GM23338 (cell line): ENCODE results near the gene MTCL3.

ENCODE experiments used
- ATAC-seq: fragments of 200-7000 bp; cut with Tn5 transposase; 3 replicates; pipeline ENCODE4 v1.9.1; 2020
- DNase-seq: peaks from one replicate; pipeline ENCODE4 v3.0.0-alpha.2; 2015; ENCODE audit warnings: low spot score
- H2AFZ ChIP-seq: fragments of 200-600 bp; sonication (generic); 2 replicates; pipeline ENCODE4 v1.8.0; 2016; ENCODE audit warnings: antibody characterized with exemption, mild to moderate bottlenecking, moderate library complexity
- H3F3A ChIP-seq: fragments of 200-600 bp; sonication (generic); replicated peaks from 2 replicates; pipeline ENCODE4 v1.8.0; 2017; ENCODE audit warnings: antibody characterized with exemption, mixed run types, low read depth
- H3K27ac ChIP-seq: fragments of 200-600 bp; sonication (generic); 2 replicates; pipeline ENCODE4 v1.6.1; 2016; ENCODE audit warnings: low read depth
- H3K27me3 ChIP-seq: fragments of 200-600 bp; sonication (generic); 2 replicates; pipeline ENCODE4 v1.8.0; 2016; ENCODE audit warnings: mild to moderate bottlenecking, mixed run types, moderate library complexity; ENCODE audit not compliant: insufficient read depth
- H3K36me3 ChIP-seq: fragments of 200-600 bp; sonication (generic); 2 replicates; pipeline ENCODE4 v1.8.0; 2016; ENCODE audit warnings: mild to moderate bottlenecking; ENCODE audit not compliant: insufficient read depth
- H3K4me1 ChIP-seq: fragments of 200-600 bp; sonication (generic); 2 replicates; pipeline ENCODE4 v1.8.0; 2016; ENCODE audit warnings: mild to moderate bottlenecking, moderate library complexity; ENCODE audit not compliant: insufficient read depth
- H3K4me2 ChIP-seq: fragments of 200-600 bp; sonication (generic); 2 replicates; pipeline ENCODE4 v1.7.1; 2017; ENCODE audit warnings: mixed run types
- H3K4me3 ChIP-seq: fragments of 200-600 bp; sonication (generic); 2 replicates; pipeline ENCODE4 v1.6.1; 2016; ENCODE audit warnings: mixed run types
- H3K79me2 ChIP-seq: fragments of 200-600 bp; sonication (generic); replicated peaks from 2 replicates; pipeline ENCODE4 v1.8.0; 2017; ENCODE audit warnings: mild to moderate bottlenecking; ENCODE audit not compliant: insufficient read depth
- H3K9me2 ChIP-seq: fragments of 200-600 bp; sonication (generic); 2 replicates; pipeline ENCODE4 v1.8.0; 2017; ENCODE audit not compliant: insufficient read depth
- H4K20me1 ChIP-seq: fragments of 200-600 bp; sonication (generic); replicated peaks from 2 replicates; pipeline ENCODE4 v1.8.0; 2017; ENCODE audit warnings: mild to moderate bottlenecking; ENCODE audit not compliant: insufficient read depth
- H3K27ac Mint-ChIP-seq: 2 replicates; pipeline ENCODE4 v1.8.0; 2020; ENCODE audit warnings: inconsistent platforms, mild to moderate bottlenecking, moderate library complexity, mixed read lengths
- H3K27me3 Mint-ChIP-seq: 3 replicates; pipeline ENCODE4 v1.8.0; 2022; ENCODE audit warnings: low read depth, mild to moderate bottlenecking, moderate library complexity, mixed read lengths, inconsistent platforms; ENCODE audit not compliant: insufficient read depth, poor library complexity
- H3K36me3 Mint-ChIP-seq: 3 replicates; pipeline ENCODE4 v1.8.0; 2021; ENCODE audit warnings: low read depth, mild to moderate bottlenecking, inconsistent platforms, moderate library complexity, mixed read lengths
- H3K4me1 Mint-ChIP-seq: 3 replicates; pipeline ENCODE4 v1.8.0; 2020; ENCODE audit warnings: mild to moderate bottlenecking, inconsistent platforms, mixed read lengths
- H3K4me3 Mint-ChIP-seq: 3 replicates; pipeline ENCODE4 v1.8.0; 2021; ENCODE audit warnings: moderate library complexity, mild to moderate bottlenecking, inconsistent platforms, mixed read lengths
- H3K9me3 Mint-ChIP-seq: 3 replicates; pipeline ENCODE4 v1.8.0; 2020; ENCODE audit warnings: moderate library complexity, mild to moderate bottlenecking, inconsistent platforms, mixed read lengths
- CREB1 ChIP-seq: fragments of 250-450 bp; sonication (Bioruptor Pico); IDR thresholded peaks from 2 replicates; pipeline ENCODE4 v1.5.0; 2020; ENCODE audit warnings: low read depth, mild to moderate bottlenecking, moderate library complexity
- CTCF ChIP-seq, 2 experiments: fragments of 200-600 bp in 1 of 2; sonication (generic) in 1 of 2; conservative IDR thresholded peaks; 2 replicates each; pipeline versions ENCODE4 v1.5.1 to v1.6.1; 2016 to 2017; ENCODE audit warnings: antibody characterized with exemption in 2 of 2, low read depth in 2 of 2, mild to moderate bottlenecking in 2 of 2, moderate library complexity in 1 of 2
- ETS1 ChIP-seq: IDR thresholded peaks from 2 replicates; pipeline ENCODE4 v1.6.1; 2016; ENCODE audit warnings: antibody characterized with exemption
- EZH2 ChIP-seq: fragments of 200-600 bp; sonication (generic); IDR thresholded peaks from one replicate; pipeline ENCODE4 v1.8.0; 2017; ENCODE audit warnings: antibody characterized with exemption, mild to moderate bottlenecking, low read depth; ENCODE audit not compliant: unreplicated experiment
- EZH2phosphoT487 ChIP-seq: fragments of 200-600 bp; sonication (generic); IDR thresholded peaks from one replicate; pipeline ENCODE4 v1.8.1; 2018; ENCODE audit warnings: antibody characterized with exemption; ENCODE audit not compliant: unreplicated experiment
- JUNB ChIP-seq: IDR thresholded peaks from one replicate; pipeline ENCODE4 v1.6.1; 2016; ENCODE audit warnings: antibody characterized with exemption; ENCODE audit not compliant: unreplicated experiment
- NANOG ChIP-seq: IDR thresholded peaks from 2 replicates; pipeline ENCODE4 v1.6.1; 2016; ENCODE audit warnings: antibody characterized with exemption, borderline replicate concordance
- POLR2AphosphoS5 ChIP-seq: IDR thresholded peaks from 2 replicates; pipeline ENCODE4 v1.6.1; 2016; ENCODE audit warnings: antibody characterized with exemption, low read depth
- REST ChIP-seq: IDR thresholded peaks from one replicate; pipeline ENCODE4 v1.6.1; 2018; ENCODE audit warnings: antibody characterized with exemption; ENCODE audit not compliant: unreplicated experiment
- ZNF114 ChIP-seq: fragments of 250-450 bp; sonication (Bioruptor Pico); IDR thresholded peaks from 2 replicates; pipeline ENCODE4 v1.5.0; 2020; ENCODE audit warnings: mild to moderate bottlenecking, moderate library complexity
- ZNF331 ChIP-seq: fragments of 250-450 bp; sonication (Bioruptor Pico); IDR thresholded peaks from 2 replicates; pipeline ENCODE4 v1.5.0; 2020; ENCODE audit warnings: low read depth, mild to moderate bottlenecking, moderate library complexity
- ZNF462 ChIP-seq: fragments of 250-450 bp; sonication (Bioruptor Pico); IDR thresholded peaks from 2 replicates; pipeline ENCODE4 v1.5.0; 2020; ENCODE audit warnings: mild to moderate bottlenecking, moderate library complexity

The MTCL3 gene

GRCh38 chr6:127533736-127534135 is 14.6 kb upstream of the MTCL3 start:
- ATAC-seq, result no peak
- Mint-ChIP-seq H3K27ac (no peak overlapping the region), H3K4me1 (peaks cover under 1% of the 10 kb centered on the region; the same call in 2 of the 3 replicates)

More at GRCh38 chr6:127533736-127534135, 14.6 kb upstream of the MTCL3 start:
- no peaks in the 10 kb centered on the region for H4K20me1 ChIP-seq
- Mint-ChIP-seq H3K9me3 (no peaks in the 10 kb centered on the region), H3K36me3 (no peaks in the 10 kb centered on the region), H3K4me3 (no peak overlapping the region), H3K27me3 (peaks cover 4% of the 10 kb centered on the region)
- TF ChIP-seq POLR2AphosphoS5, result no peak
- no peak for TF ChIP-seq NANOG
- TF ChIP-seq ZNF462 (CRISPR knock-in tag), result no peak
- TF ChIP-seq JUNB, result no peak
- TF ChIP-seq ETS1, result no peak
- TF ChIP-seq EZH2phosphoT487, result no peak
- TF ChIP-seq ZNF331, result no peak
- no peak for TF ChIP-seq ZNF114 (CRISPR knock-in tag)
- no peak for TF ChIP-seq REST
- TF ChIP-seq CREB1, result no peak
- TF ChIP-seq CTCF (conservative IDR thresholded peaks at IDR 0.05; ENCODE audit: low read depth in 2 of 2), result no peak
- no peak for TF ChIP-seq EZH2
- no peaks in the 10 kb centered on the region for H3K4me1 ChIP-seq
- H3K36me3 ChIP-seq, result no peaks in the 10 kb centered on the region
- no peak overlapping the region for H3K4me2 ChIP-seq
- no peaks in the 10 kb centered on the region for H3K27me3 ChIP-seq
- DNase-seq, result no peak
- H3F3A ChIP-seq, result no peaks in the 10 kb centered on the region
- no peak overlapping the region for H3K27ac ChIP-seq
- H3K4me3 ChIP-seq, result no peak overlapping the region
- H3K79me2 ChIP-seq, result no peaks in the 10 kb centered on the region
- H3K9me2 ChIP-seq, result 0 out of 2 replicates have a peak, but pooled peaks cover 2% of the 10 kb centered on the region
- no peak overlapping the region for H2AFZ ChIP-seq
